ENCODE data around the gene TMCC3. TPM values are rescaled to one million over a fixed set of nuclear protein-coding genes. Genes with fewer than 3 reads are reported as not detected.

Gene TMCC3
- total RNA-seq, 1 experiment from 2014 or later, result 1.9 TPM

- Histone ChIP-seq H3K27me3 (replicated peaks) (no peaks in the 10 kb centered on the region), H3K27ac (no peak overlapping the region), H3K36me3 (no peaks in the 10 kb centered on the region), H3K9me3 (replicated peaks) (no peaks in the 10 kb centered on the region), H3K4me1 (replicated peaks) (no peaks in the 10 kb centered on the region), H3K4me3 (no peak overlapping the region)
- DNase-seq (ENCODE audit: low read depth in 1 of 2, low spot score in 2 of 2), result no peak
These were observed 119.1 kb downstream of the TMCC3 start for GRCh38 chr12:94531196-94531720.

- H3K27me3 ChIP-seq (replicated peaks), result no peaks in the 10 kb centered on the region
- no peaks in the 10 kb centered on the region for H3K36me3 ChIP-seq
- no peak overlapping the region for H3K27ac ChIP-seq
- DNase-seq (ENCODE audit: low read depth in 1 of 2, low spot score in 2 of 2), result no peak
- no peak overlapping the region for H3K4me3 ChIP-seq
- no peaks in the 10 kb centered on the region for H3K9me3 ChIP-seq (replicated peaks)
- no peaks in the 10 kb centered on the region for H3K4me1 ChIP-seq (replicated peaks)
These were observed 124.4 kb downstream of the TMCC3 start for GRCh38 chr12:94525951-94526350.

Other genes with a start within 250 kb of the TMCC3 start
- 9.9 and 15.7 TPM in 2 replicates for gene CEP83, start 190.7 kb downstream of the TMCC3 start, total RNA-seq (2014; rRNA removed; shearing (Covaris generic))